Spinal cord (tissue), 10 donors: ENCODE data around the gene CFAP157. TPM values are rescaled to one million over a fixed set of nuclear protein-coding genes. Genes with fewer than 3 reads are reported as not detected.

Source experiments
- DNase-seq, 6 donors: peaks; one replicate each; pipeline versions ENCODE4 v3.0.0 to v3.0.0-alpha.2; 2013 to 2015; ENCODE audit warnings: low spot score in 6 of 6, low read depth in 4 of 6
- H3K27ac ChIP-seq: one replicate; pipeline ENCODE4 v1.5.1; 2013; ENCODE audit warnings: low read depth, low read length, control low read depth
- H3K27me3 ChIP-seq: one replicate; pipeline ENCODE4 v1.6.1; 2013; ENCODE audit warnings: low read length; ENCODE audit not compliant: control insufficient read depth, insufficient read depth
- H3K36me3 ChIP-seq: one replicate; pipeline ENCODE4 v1.6.1; 2013; ENCODE audit warnings: low read length; ENCODE audit not compliant: control insufficient read depth, insufficient read depth
- H3K4me1 ChIP-seq: one replicate; pipeline ENCODE4 v1.6.1; 2013; ENCODE audit warnings: low read length; ENCODE audit not compliant: control insufficient read depth, insufficient read depth
- H3K4me3 ChIP-seq: one replicate; pipeline ENCODE4 v1.5.1; 2013; ENCODE audit warnings: low read depth, low read length, control low read depth
- H3K9me3 ChIP-seq: one replicate; pipeline ENCODE4 v1.6.1; 2013; ENCODE audit warnings: low read length; ENCODE audit not compliant: control insufficient read depth, insufficient read depth
- WGBS: methylation state at CpG from one replicate; pipeline ENCODE4 v1.1.5; 2013; ENCODE audit warnings: missing lambda C conversion rate; ENCODE audit not compliant: insufficient coverage; 5-methylcytosine and 5-hydroxymethylcytosine counted together
- polyA plus RNA-seq, 2 donors: library from polyadenylated mRNA; unstranded; fragments of 120-200 nt; gene quantifications; one replicate each; pipeline ENCODE4 v1.2.1, GENCODE V29; 2013; ENCODE audit not compliant: insufficient read length in 2 of 2
- total RNA-seq, 2 donors: library from RNA; depleted of rRNA in 1 of 2; stranded (reverse); fragments of 120-200 nt in 1 of 2; fragments of >200 nt in 1 of 2; gene quantifications; one replicate each; pipeline versions ENCODE4 v1.2.3 to v1.2.4, GENCODE V29; 2013 to 2014
- donor health status: healthy.

The CFAP157 gene
- total and polyA plus RNA-seq, 4 donors = 1.1 to 28.0 (median 25.1) TPM

DNA sequence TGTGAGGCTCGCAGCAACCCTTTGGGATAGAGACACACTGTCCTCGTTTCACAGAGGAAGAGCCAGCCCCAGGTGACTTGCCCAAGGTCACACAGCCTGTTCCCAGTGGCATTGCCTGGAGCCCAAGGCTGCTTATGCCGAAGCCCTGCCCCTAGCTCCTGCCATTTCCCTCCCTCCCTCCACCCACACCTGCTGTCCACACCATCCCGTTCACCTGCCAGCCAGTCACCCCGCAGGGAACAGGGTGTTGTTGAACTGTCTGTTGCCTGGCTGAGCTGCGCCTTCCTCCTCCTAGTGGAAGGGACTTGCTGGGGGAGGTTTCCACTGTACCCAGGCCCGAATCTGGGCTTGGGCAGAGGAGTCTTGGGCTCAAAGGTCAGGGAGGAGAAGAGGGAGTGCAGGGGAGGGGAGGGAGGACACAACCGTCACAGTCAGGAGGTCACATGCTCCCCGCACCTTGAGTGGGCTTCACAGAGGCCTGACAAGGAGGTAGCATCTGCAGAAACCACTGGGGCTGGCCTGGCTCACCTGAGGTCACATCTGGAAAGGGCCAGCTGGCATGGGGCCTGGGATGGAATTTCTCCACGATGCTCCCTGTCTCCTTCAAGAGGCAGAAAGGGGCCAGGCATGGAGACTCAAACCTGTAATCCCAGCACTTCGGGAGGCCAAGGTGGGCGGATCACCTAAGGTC is 15.4 kb downstream of the CFAP157 start:
- Histone ChIP-seq H3K9me3 (no peaks in the 10 kb centered on the region), H3K36me3 (no peaks in the 10 kb centered on the region), H3K27me3 (no peaks in the 10 kb centered on the region), H3K4me1 (peaks cover 19% of the 10 kb centered on the region), H3K4me3 (no peak overlapping the region), H3K27ac (no peak overlapping the region)
- WGBS = 68% methylated on average over 10 of the region's 12 CpGs
- DNase-seq = no peak

DNA sequence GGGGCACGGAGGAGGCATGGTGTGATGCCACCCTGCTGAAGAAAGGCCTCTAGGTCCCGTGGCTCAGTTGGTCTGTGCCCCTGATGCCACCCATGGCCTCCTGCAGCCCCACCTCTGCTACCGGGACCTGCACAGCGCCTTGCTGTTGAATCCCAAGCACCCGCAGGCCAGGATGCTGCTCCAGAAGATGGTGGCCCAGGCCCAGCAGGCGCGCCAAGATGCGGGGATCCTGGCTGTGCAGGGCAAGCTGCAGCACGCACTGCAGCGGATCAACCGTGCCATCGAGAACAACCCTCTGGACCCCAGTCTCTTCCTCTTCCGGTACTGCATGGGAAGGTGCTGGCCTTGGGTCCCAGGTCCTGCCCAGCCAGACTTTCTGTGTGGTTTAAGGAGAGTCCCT is 16.2 kb downstream of the CFAP157 start:
- H3K4me1 ChIP-seq = peaks cover 14% of the 10 kb centered on the region
- no peaks in the 10 kb centered on the region for H3K9me3 ChIP-seq
- no peak overlapping the region for H3K4me3 ChIP-seq
- H3K27ac ChIP-seq = no peak overlapping the region
- H3K27me3 ChIP-seq = no peaks in the 10 kb centered on the region
- whole genome bisulfite sequencing = 96% methylated on average over 12 of the region's 13 CpGs
- DNase-seq = no peak
- H3K36me3 ChIP-seq = peaks cover 2% of the 10 kb centered on the region

DNA sequence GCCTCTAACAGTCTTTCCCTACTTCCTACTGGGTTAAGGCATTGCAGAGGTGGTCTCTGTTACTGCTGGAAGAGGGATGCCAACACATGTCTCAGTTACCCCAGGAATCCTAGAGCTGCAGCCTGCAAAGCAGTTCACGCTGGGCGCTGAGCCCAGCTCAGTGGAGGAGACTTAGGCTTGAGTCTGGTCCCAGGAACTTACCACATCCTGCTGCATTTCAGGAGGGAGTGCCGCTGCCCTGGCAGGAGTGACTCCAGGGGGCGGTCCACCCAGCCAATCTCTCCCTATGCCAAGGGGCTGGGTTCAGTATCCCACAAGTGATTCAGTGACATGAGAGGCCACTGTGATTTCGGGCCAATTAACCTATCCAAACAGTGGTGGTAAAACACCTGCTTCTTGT is 16.7 kb downstream of the CFAP157 start:
- no peak overlapping the region for H3K4me3 ChIP-seq
- no peaks in the 10 kb centered on the region for H3K9me3 ChIP-seq
- no peak overlapping the region for H3K27ac ChIP-seq
- H3K4me1 ChIP-seq = peaks cover 14% of the 10 kb centered on the region
- H3K27me3 ChIP-seq = no peaks in the 10 kb centered on the region
- peaks cover 2% of the 10 kb centered on the region for H3K36me3 ChIP-seq
- WGBS = 80% methylated on average over 4 of the region's 5 CpGs
- DNase-seq = peak in 1 of 6 donors; percentile 34

DNA sequence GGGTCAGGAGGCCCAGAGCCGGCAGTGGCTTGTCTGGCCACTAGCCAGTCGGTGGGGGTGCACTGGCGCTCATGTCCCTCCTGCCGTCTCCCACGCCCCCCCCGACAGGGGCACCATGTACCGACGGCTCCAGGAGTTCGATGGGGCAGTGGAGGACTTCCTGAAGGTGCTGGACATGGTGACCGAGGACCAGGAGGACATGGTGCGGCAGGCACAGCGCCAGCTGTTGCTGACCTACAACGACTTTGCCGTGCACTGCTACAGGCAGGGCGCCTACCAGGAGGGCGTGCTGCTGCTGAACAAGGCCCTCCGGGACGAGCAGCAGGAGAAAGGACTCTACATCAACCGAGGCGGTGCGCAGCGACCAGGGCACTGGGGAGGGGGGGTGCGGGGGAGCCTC is 17.2 kb downstream of the CFAP157 start:
- Histone ChIP-seq H3K9me3 (no peaks in the 10 kb centered on the region), H3K4me3 (no peak overlapping the region), H3K27me3 (no peaks in the 10 kb centered on the region), H3K4me1 (peaks cover 14% of the 10 kb centered on the region), H3K27ac (no peak overlapping the region), H3K36me3 (peaks cover 2% of the 10 kb centered on the region)
- WGBS = 38% methylated on average over 23 of the region's 23 CpGs
- no peak for DNase-seq

DNA sequence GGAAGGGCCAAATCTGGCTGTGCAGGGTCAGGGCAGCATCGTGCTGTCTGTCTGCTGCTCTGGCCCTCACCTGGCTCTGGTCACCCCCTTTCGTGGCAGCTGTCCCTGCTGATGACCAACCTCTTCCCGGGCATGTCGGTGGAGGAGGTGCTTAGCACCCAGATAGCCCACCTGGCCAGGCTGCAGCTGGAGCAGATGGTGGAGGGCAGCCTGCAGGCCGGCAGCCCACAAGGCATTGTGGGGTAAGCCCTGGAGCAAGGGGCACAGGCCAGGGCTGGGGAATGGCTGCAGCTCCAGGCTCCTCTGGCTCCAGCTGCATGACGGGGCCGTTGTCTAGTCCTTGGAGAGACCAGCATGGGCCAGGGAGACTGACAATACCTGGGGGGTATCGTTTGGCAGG is 20.1 kb downstream of the CFAP157 start:
- Histone ChIP-seq H3K4me3 (no peak overlapping the region), H3K36me3 (peaks cover 27% of the 10 kb centered on the region), H3K27me3 (no peaks in the 10 kb centered on the region), H3K27ac (no peak overlapping the region), H3K4me1 (peaks cover 14% of the 10 kb centered on the region), H3K9me3 (no peaks in the 10 kb centered on the region)
- no peak for DNase-seq
- 81% methylated on average over 8 of the region's 8 CpGs for WGBS

DNA sequence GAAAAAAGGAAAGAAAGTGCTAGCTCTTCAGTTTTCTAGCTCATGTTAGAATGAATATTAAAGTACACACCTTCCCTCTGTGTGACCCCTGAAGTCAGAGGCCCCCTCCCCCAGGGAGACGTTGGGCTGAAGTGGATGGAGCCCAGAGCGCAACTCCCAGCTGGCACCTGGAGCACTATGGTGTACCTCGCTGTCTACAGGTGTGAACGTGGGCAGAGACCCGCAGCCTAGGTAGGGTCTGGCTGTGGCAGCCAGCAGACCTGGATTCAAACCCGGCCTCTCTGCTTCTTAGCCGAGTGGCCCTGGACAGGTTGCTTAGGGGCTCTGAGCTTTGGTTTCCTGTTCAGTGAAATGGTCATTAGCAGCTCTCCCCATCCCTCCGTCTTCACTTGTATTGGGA is 22.0 kb downstream of the CFAP157 start:
- no peak overlapping the region for H3K4me3 ChIP-seq
- H3K36me3 ChIP-seq = peaks cover 42% of the 10 kb centered on the region
- no peak overlapping the region for H3K27ac ChIP-seq
- no peaks in the 10 kb centered on the region for H3K9me3 ChIP-seq
- DNase-seq = no peak
- WGBS = 86% methylated on average over 7 of the region's 8 CpGs
- peaks cover 21% of the 10 kb centered on the region for H3K4me1 ChIP-seq
- no peaks in the 10 kb centered on the region for H3K27me3 ChIP-seq

DNA sequence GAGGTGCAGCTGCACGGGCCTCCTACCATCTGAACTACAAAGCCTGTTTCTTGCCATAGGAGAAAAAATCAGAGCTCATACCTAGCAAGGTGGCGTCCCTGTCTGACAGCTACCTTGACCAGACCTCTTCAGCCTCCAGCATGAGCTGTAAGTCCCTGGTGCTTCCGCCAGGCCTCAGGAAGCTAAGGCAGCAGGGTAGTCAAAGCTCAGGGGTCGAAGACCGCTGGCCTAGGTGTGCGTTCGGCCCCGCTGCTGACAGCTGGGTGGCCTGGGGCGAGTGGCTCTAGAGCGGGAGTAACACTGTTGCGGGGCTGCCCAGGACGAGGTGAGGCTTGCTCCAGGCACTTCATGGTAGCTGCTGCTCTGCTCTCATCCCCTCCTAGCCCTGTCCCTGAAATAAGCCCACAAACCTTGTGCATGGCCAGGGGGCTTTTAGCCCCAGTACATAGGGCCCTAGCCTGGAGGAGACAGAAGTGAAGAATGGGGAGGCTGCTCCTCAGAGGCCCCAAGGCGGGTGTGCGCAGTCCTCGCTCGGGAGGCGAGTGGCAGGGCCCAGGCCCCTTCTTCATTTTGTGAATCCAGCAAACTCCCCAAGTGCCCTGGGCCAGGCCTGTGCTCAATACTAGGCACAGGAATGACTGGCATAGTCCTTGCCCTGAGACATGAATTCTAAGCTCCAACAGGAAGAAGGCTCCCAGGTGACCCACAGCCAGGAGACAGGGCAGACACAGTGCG is 22.9 kb downstream of the CFAP157 start:
- Histone ChIP-seq H3K9me3 (no peaks in the 10 kb centered on the region), H3K36me3 (peaks cover 45% of the 10 kb centered on the region), H3K4me1 (peaks cover 21% of the 10 kb centered on the region), H3K4me3 (no peak overlapping the region), H3K27ac (no peak overlapping the region), H3K27me3 (no peaks in the 10 kb centered on the region)
- no peak for DNase-seq
- WGBS = 90% methylated on average over 15 of the region's 18 CpGs

DNA sequence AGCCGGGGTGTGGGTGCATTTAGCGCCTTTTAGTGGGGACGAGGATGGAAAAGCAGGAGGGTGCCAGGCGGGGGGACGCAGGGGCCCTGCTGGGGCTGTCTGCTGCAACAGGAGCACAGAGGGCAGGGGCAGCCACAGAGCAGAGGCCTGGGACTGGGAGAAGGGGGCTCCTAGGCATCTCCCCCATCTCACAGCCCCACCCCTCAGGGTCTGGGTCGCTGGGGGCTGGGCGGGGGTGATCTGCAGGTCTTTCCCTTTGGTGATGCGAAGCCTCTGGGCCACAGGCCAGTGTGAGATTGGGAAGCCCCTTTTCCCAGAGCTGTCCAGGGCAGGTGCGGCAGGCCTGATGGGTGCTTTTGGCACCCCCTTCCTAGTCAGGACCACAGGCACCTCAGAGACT is 23.5 kb downstream of the CFAP157 start:
- H3K4me3 ChIP-seq = no peak overlapping the region

DNA sequence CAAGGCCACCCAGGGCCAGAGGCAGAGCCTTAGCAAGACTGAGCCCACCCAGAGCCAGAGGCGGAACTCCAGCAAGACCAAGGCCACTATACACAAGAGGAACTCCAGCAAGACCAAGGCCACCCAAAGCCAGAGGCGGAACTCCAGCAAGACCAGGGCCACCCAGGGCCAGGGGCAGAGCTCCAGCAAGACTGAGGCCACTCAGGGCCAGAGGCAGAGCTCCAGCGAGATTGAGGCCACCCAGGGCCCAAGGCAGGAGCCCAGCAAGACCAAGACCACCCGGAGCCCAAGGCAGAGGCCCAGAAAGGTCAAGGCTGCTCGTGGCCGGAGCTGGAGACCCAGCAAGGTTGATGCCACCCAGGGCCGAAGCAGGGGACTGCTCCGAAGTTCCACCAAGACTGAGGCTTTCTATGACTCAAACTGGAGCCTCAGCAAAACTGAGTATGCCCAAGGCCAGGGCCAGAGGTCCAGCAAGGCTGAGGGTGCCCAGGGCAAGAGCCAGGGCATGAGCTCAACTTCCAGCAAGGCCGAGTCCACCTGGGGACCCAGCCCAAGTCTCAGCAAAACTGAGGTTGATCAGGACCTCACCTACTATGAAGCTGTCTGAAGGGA is 24.1 kb downstream of the CFAP157 start:
- H3K4me1 ChIP-seq = peaks cover 19% of the 10 kb centered on the region
- H3K27me3 ChIP-seq = no peaks in the 10 kb centered on the region
- 96% methylated on average over 9 of the region's 9 CpGs for WGBS

More for the DNA sequence above, 23.5 kb downstream of the CFAP157 start:
- no peaks in the 10 kb centered on the region for H3K9me3 ChIP-seq
- no peak for DNase-seq
- H3K36me3 ChIP-seq = peaks cover 45% of the 10 kb centered on the region
- no peak overlapping the region for H3K27ac ChIP-seq
- WGBS = 75% methylated on average over 9 of the region's 9 CpGs
- peaks cover 18% of the 10 kb centered on the region for H3K4me1 ChIP-seq
- H3K27me3 ChIP-seq = no peaks in the 10 kb centered on the region

More for the DNA sequence above, 24.1 kb downstream of the CFAP157 start:
- H3K36me3 ChIP-seq = peaks cover 45% of the 10 kb centered on the region
- no peaks in the 10 kb centered on the region for H3K9me3 ChIP-seq
- H3K27ac ChIP-seq = no peak overlapping the region
- no peak for DNase-seq
- no peak overlapping the region for H3K4me3 ChIP-seq
